Stimulated activated CD8-positive, alpha-beta memory T cell treated with anti-CD3 and anti-CD28 coated beads, Interleukin-12 subunit alpha, Interleukin-12 subunit beta, amount 100 ng/mL, for 24 hours (primary cell): ENCODE measurements around the gene NME3.
"Not testable (repeated sequence)": the region's sequence is repeated elsewhere in the genome, so short reads cannot be mapped to it uniquely, and the experiment has no call there.

Experiments
- DNase-seq: peaks from one replicate; pipeline ENCODE4 v3.0.0-alpha.2; 2020; ENCODE audit errors: extremely low read depth

NME3 gene

GRCh38 chr16:1771188-1771863, at the start of gene NME3:
TSS of gene NME3 (minus strand) at chr16:1771543. CDS start at chr16:1771534, 9 bp downstream.
- peak; percentile 51 for DNase-seq

- no peak for DNase-seq
Measured at GRCh38 chr16:1820946-1821290, 49.6 kb upstream of the NME3 start.

- no peak for DNase-seq
Measured at GRCh38 chr16:1820096-1820945, 49.0 kb upstream of the NME3 start.

- no peak for DNase-seq
Measured at GRCh38 chr16:1819611-1820010, 48.3 kb upstream of the NME3 start.

GRCh38 chr16:1818873-1819525, 47.7 kb upstream of the NME3 start:
- DNase-seq: no peak

GRCh38 chr16:1818204-1818872, 47.0 kb upstream of the NME3 start:
- no peak for DNase-seq

GRCh38 chr16:1817716-1818115, 46.4 kb upstream of the NME3 start:
- no peak for DNase-seq

- DNase-seq: no peak
Measured at GRCh38 chr16:1817276-1817589, 45.9 kb upstream of the NME3 start.

GRCh38 chr16:1816396-1817275, 45.3 kb upstream of the NME3 start:
- DNase-seq: no peak

GRCh38 chr16:1815461-1815860, 44.1 kb upstream of the NME3 start:
- DNase-seq: no peak

GRCh38 chr16:1812732-1813163, 41.4 kb upstream of the NME3 start:
- peak; percentile 16 for DNase-seq

- no peak for DNase-seq
Measured at GRCh38 chr16:1810536-1810935, 39.2 kb upstream of the NME3 start.

GRCh38 chr16:1810106-1810505, 38.8 kb upstream of the NME3 start:
- DNase-seq: no peak

GRCh38 chr16:1809281-1809801, 38.0 kb upstream of the NME3 start:
- DNase-seq: no peak

GRCh38 chr16:1808691-1809090, 37.3 kb upstream of the NME3 start:
- no peak for DNase-seq

GRCh38 chr16:1807626-1808025, 36.3 kb upstream of the NME3 start:
- DNase-seq: no peak

- DNase-seq: no peak
Measured at GRCh38 chr16:1800701-1801100, 29.4 kb upstream of the NME3 start.

- not testable (repeated sequence) for DNase-seq
Measured at GRCh38 chr16:1799263-1799662, 27.9 kb upstream of the NME3 start.

- DNase-seq: no peak
Measured at GRCh38 chr16:1794908-1795666, 23.7 kb upstream of the NME3 start.

- DNase-seq: no peak
Measured at GRCh38 chr16:1794221-1794871, 23.0 kb upstream of the NME3 start.
